Activated naive CD4-positive, alpha-beta T cell treated with anti-CD3 and anti-CD28 coated beads for 36 hours (primary cell): Measurements from ENCODE around the gene ZNF804B. TPM values are rescaled to one million over a fixed set of nuclear protein-coding genes. Genes with fewer than 3 reads are reported as not detected.

ENCODE experiments used
- CTCF ChIA-PET: fragments of 350-600 bp; sonication (Branson Sonifier 250); formaldehyde crosslinking; loops from one replicate; lab custom pipeline; 2021; ENCODE audit warnings: antibody characterized with exemption; lab: Charles Lee
- DNase-seq: peaks from one replicate; pipeline ENCODE4 v3.0.0-alpha.2; 2020
- H3K27ac Mint-ChIP-seq: one replicate; pipeline ENCODE4 v1.8.0; 2021; ENCODE audit warnings: mild to moderate bottlenecking, mixed read lengths
- H3K27me3 Mint-ChIP-seq: one replicate; pipeline ENCODE4 v1.8.0; 2021; ENCODE audit warnings: low read depth, mixed read lengths
- H3K36me3 Mint-ChIP-seq: one replicate; pipeline ENCODE4 v1.8.0; 2021; ENCODE audit warnings: low read depth, mixed read lengths
- H3K4me1 Mint-ChIP-seq: one replicate; pipeline ENCODE4 v1.8.0; 2021; ENCODE audit warnings: low read depth, mixed read lengths
- H3K4me3 Mint-ChIP-seq: one replicate; pipeline ENCODE4 v1.8.0; 2021; ENCODE audit warnings: mild to moderate bottlenecking, moderate library complexity, mixed read lengths
- H3K9me3 Mint-ChIP-seq: one replicate; pipeline ENCODE4 v1.8.0; 2021; ENCODE audit warnings: mixed read lengths
- intact Hi-C: fragments of 100-400 bp; cut with micrococcal nuclease; formaldehyde crosslinking; loops from one replicate; pipeline ENCODE4 v1.15.1; 2023
- total RNA-seq, 2 experiments: library from RNA; stranded (reverse); gene quantifications; one replicate each; pipeline ENCODE4 v1.2.3, GENCODE V29; 2021

Gene ZNF804B
- total RNA-seq, 2 experiments from 2014 or later: not detected

DNA sequence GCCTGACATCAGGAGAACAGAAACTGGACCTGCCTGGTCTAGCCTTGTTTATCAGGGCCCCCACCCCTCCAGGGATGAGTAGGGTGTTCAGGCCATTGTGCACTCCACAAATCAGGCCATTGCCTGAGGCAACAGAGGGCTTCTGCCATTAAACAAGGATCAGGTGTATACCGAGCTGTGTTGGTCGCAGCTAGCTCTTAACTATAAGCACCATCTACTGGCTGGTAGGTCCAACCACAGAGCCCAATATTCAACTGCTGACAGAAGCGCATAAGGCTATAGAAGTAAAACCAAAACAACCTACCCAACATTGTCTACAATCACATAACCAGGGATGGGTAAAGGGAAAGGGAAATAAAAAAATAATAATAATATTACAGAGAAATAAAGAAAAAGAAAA is 487.7 kb downstream of the ZNF804B start:
- DNase-seq: no peak
- Mint-ChIP-seq H3K27ac (no peak overlapping the region), H3K27me3 (peaks cover 5% of the 10 kb centered on the region), H3K9me3 (peaks cover 8% of the 10 kb centered on the region), H3K36me3 (peaks cover 3% of the 10 kb centered on the region), H3K4me3 (no peak overlapping the region), H3K4me1 (no peaks in the 10 kb centered on the region)
- intact Hi-C loops: no loop called here
- CTCF ChIA-PET: no interaction called here

DNA sequence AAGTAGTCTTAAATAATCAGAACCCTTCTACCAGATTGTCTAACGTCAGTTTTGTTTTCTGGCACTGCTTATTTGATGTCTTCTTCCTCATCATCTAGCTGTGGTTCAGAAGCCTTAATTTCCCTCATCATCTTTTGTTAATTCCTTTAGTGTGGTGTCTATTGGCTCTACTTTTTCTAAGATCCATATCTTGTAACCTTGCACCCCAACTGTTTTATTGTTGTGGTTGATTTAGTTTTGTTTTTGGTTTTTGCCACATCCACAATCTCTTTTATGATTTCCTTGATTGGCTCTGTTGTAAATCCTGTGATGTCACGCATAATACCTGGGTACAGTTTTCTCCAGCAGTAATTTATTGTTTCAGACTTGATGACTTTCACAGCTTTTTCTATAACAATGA is 499.6 kb downstream of the ZNF804B start:
- CTCF ChIA-PET: no interaction called here
- Mint-ChIP-seq H3K27ac (no peak overlapping the region), H3K27me3 (peaks cover 12% of the 10 kb centered on the region), H3K4me1 (peaks cover 11% of the 10 kb centered on the region), H3K36me3 (no peaks in the 10 kb centered on the region), H3K9me3 (no peaks in the 10 kb centered on the region), H3K4me3 (no peak overlapping the region)
- intact Hi-C loops: no loop called here
- DNase-seq: no peak

DNA sequence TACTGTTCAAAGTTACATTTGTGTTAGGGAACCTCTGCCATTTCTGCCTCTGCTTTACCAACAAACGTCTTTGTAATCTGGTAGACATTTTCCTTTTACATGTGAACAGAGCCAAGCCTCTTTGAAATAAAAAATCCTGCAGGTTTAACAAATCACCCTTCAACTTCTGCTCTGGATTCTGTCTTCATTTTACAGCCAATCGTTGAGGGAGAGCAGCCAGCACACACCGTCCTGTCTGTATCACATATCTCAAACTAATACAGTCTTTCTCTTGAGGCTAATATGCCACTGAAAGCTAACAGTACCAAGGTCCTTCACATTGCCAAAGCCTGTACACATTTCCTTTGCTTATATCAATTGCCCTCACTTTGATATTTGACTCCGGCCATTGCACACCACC is 504.6 kb downstream of the ZNF804B start:
- intact Hi-C loops: no loop called here
- H3K27ac Mint-ChIP-seq: no peak overlapping the region
- no peaks in the 10 kb centered on the region for H3K36me3 Mint-ChIP-seq
- DNase-seq: no peak
- no peak overlapping the region for H3K4me3 Mint-ChIP-seq
- H3K4me1 Mint-ChIP-seq: peaks cover 4% of the 10 kb centered on the region
- H3K9me3 Mint-ChIP-seq: no peaks in the 10 kb centered on the region
- CTCF ChIA-PET: no interaction called here
- peaks cover 10% of the 10 kb centered on the region for H3K27me3 Mint-ChIP-seq

DNA sequence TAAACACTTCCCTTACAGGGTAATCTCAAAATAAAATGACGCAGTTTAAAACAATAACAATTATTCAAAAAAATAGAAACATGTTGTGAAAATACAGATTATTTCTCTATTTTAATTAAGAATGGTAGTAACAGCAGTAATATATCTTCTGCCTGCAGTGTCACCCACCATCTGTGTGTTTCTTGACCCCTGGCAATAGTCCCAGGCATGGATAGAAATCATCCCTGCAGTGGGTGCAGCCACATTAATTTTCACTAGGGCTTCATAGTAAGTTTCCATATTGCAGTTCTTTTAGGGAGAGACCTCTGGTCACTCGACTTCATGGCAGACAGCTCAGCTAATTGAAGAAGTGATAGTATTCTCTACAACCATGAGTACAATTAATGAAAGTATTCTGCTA is 506.1 kb downstream of the ZNF804B start:
- intact Hi-C loops: no loop called here
- no peak overlapping the region for H3K4me3 Mint-ChIP-seq
- peaks cover 9% of the 10 kb centered on the region for H3K27me3 Mint-ChIP-seq
- H3K36me3 Mint-ChIP-seq: no peaks in the 10 kb centered on the region
- no peaks in the 10 kb centered on the region for H3K4me1 Mint-ChIP-seq
- CTCF ChIA-PET: no interaction called here
- H3K9me3 Mint-ChIP-seq: no peaks in the 10 kb centered on the region
- no peak for DNase-seq
- no peak overlapping the region for H3K27ac Mint-ChIP-seq

DNA sequence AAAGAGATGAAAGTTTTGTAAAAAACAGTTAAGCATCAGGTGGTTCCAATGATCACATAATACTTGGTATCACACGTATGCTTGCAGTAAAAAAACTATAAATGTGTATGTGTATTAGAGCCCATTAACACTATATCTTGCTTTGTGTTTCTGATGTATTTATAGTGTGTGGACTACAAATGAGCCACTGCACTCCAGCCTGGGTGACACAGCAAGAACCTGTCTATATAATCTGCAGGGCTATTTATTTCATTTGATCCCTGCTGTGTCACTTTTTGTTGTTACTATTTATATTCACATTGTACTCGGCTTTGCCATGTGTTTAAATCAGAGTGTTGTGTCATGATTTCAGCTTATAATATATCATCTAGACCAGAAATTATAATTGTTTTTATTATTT is 523.8 kb downstream of the ZNF804B start:
- Mint-ChIP-seq H3K4me1 (no peaks in the 10 kb centered on the region), H3K27me3 (no peaks in the 10 kb centered on the region), H3K36me3 (no peaks in the 10 kb centered on the region), H3K4me3 (no peak overlapping the region), H3K9me3 (no peaks in the 10 kb centered on the region), H3K27ac (no peak overlapping the region)
- intact Hi-C loops: no loop called here
- CTCF ChIA-PET: interaction anchor here (0.6 kb wide), 1 partner anchor 18 kb away, joined by 3 read pairs; no protein-coding TSS in a partner anchor
- no peak for DNase-seq

DNA sequence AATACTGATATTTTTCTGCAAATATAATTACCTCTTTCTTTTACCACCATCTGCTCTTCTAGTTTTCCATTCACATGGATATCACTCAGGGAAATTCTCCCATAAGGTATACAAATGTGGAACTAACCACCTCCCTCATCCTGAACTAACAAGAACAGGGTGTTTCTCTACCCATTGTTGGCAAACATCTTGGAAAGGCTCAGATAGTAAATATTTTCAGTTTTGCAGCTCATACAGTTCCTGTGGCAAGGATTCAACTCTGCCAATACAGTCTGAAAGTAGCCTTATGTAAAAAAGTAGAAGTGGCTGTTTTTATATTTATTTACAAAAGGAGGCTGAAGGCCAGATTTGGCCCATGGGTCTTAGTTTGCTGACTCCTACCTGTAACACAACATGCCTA is 549.0 kb downstream of the ZNF804B start:
- H3K9me3 Mint-ChIP-seq: no peaks in the 10 kb centered on the region
- no peak overlapping the region for H3K27ac Mint-ChIP-seq
- no peak for DNase-seq
- H3K4me1 Mint-ChIP-seq: no peaks in the 10 kb centered on the region
- no peaks in the 10 kb centered on the region for H3K36me3 Mint-ChIP-seq
- intact Hi-C loops: no loop called here
- CTCF ChIA-PET: no interaction called here
- no peak overlapping the region for H3K4me3 Mint-ChIP-seq
- no peaks in the 10 kb centered on the region for H3K27me3 Mint-ChIP-seq

DNA sequence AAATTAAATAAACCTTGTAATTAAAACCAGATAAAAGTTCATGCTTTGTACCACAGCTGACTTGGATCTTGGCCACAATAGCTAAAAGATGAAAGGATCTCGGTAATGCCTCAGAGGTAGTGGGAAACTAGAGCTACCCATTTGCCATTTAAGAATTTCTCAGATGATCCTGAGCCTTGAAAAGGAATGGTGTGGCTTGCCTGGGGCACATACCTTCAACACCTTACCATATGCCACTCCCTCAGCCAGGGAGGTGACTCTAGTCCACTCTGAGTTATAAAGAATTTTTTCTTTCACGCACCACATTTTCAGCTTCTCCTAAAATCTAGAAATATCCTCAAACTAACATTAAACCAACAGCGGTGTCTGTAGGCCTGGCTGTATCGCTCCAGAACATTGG is 552.4 kb downstream of the ZNF804B start:
- intact Hi-C loops: no loop called here
- Mint-ChIP-seq H3K4me1 (peaks cover 1% of the 10 kb centered on the region), H3K27ac (no peak overlapping the region), H3K9me3 (peaks cover 6% of the 10 kb centered on the region), H3K4me3 (no peak overlapping the region), H3K27me3 (no peaks in the 10 kb centered on the region), H3K36me3 (no peaks in the 10 kb centered on the region)
- CTCF ChIA-PET: no interaction called here
- no peak for DNase-seq

DNA sequence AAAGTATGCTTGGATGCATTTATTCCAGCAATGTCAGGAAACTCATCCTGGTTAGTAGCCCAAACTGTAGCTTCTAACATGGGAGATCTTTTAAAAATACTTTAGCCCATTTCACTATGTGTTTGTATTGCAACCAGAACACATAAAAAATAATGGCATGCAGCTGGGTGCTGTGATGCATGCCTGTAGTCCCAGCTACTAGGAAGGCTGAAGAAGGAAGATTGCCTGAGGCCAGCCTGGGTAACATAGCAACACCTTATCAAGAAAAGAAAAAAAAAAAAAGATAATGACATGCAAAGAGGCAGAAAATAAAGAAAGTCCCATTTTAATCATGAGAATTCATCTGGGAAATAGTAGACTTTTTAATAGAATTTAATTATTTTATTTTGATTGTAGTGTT is 553.1 kb downstream of the ZNF804B start:
- no peaks in the 10 kb centered on the region for H3K36me3 Mint-ChIP-seq
- CTCF ChIA-PET: no interaction called here
- peaks cover 6% of the 10 kb centered on the region for H3K4me1 Mint-ChIP-seq
- no peak overlapping the region for H3K27ac Mint-ChIP-seq
- DNase-seq: no peak
- H3K9me3 Mint-ChIP-seq: peaks cover 6% of the 10 kb centered on the region
- intact Hi-C loops: no loop called here
- H3K4me3 Mint-ChIP-seq: no peak overlapping the region
- H3K27me3 Mint-ChIP-seq: no peaks in the 10 kb centered on the region

DNA sequence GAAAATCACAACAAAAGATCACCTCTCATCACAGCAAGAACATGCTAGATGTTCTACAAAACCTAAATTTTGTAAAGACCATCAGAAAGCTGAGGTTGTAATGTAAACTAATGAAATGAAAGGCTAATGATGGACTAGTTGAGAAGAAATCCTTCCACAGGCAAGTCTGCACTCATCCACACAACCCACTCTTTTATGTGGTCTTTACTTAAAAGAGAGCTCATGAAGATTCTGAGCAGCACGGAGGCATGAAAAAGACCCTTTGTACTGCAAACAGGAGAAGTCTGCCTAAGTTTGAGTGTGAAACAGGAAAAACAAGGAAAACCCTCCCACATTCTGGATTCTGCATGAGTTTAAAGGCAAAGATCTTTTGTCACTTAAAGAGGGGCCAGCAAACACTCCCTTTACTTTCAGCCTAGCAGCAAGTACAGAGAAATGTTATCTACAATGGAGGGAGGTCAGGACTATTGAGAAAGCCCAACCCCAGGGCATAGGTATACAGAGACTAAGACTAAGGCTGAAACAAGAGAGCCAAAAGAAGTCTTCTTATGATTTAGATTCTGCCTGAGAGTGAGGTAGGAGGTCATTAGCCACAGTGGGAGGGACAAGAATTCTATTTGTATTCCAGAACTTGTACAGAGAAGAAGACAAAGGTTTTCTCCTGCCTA is 557.2 kb downstream of the ZNF804B start:
- intact Hi-C loops: no loop called here
- peaks cover 6% of the 10 kb centered on the region for H3K9me3 Mint-ChIP-seq
- peaks cover 6% of the 10 kb centered on the region for H3K4me1 Mint-ChIP-seq

DNA sequence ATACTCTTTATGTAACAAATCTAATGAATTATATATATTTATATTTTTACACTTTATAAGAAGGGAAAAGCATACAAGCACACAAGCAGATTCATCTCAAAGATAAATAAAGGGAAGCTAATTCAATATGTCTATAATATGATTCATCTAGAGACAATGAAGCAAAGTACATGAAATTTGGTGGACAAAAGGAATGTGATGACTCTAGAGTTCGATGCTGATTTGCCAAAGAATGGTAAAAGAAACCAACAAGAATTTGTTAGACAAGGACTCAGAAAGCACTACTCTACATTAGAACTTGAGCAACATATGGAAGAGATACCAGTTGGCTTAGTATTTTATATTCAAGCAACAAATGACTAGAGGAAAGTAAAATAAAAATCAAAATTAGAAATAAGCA is 572.5 kb downstream of the ZNF804B start:
- no peak overlapping the region for H3K4me3 Mint-ChIP-seq
- DNase-seq: no peak
- CTCF ChIA-PET: no interaction called here
- H3K27me3 Mint-ChIP-seq: no peaks in the 10 kb centered on the region
- H3K9me3 Mint-ChIP-seq: no peaks in the 10 kb centered on the region
- H3K27ac Mint-ChIP-seq: no peak overlapping the region
- H3K36me3 Mint-ChIP-seq: no peaks in the 10 kb centered on the region
- H3K4me1 Mint-ChIP-seq: peaks cover 6% of the 10 kb centered on the region
- intact Hi-C loops: no loop called here

More for the DNA sequence above, 557.2 kb downstream of the ZNF804B start:
- no peaks in the 10 kb centered on the region for H3K27me3 Mint-ChIP-seq
- H3K36me3 Mint-ChIP-seq: no peaks in the 10 kb centered on the region
- DNase-seq: no peak
- H3K4me3 Mint-ChIP-seq: no peak overlapping the region
- CTCF ChIA-PET: no interaction called here
- H3K27ac Mint-ChIP-seq: no peak overlapping the region

DNA sequence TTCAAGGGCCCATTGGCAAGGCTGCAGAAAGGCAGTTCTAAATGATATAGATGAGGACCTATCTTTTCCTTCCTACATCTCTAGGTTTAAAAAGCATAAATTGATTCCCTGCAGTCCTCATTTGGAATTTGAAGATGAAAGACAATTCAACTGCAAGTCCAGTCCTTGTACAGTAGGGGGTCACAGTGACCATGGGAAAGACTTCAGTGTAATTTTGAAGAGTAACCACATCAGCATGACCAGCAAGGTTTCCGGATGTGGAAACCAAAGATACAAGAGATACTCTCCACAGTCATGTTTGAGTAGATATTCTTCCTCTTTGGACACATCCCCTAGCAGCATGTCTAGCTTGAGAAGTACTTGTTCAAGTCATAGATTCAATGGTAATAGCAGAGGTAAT is 575.3 kb downstream of the ZNF804B start:
- CTCF ChIA-PET: no interaction called here
- Mint-ChIP-seq H3K36me3 (no peaks in the 10 kb centered on the region), H3K9me3 (no peaks in the 10 kb centered on the region), H3K4me1 (peaks cover 6% of the 10 kb centered on the region), H3K27ac (no peak overlapping the region), H3K27me3 (no peaks in the 10 kb centered on the region), H3K4me3 (no peak overlapping the region)
- intact Hi-C loops: loop anchor here (1.0 kb wide), 1 partner anchor 289 kb away; no protein-coding TSS in a partner anchor
- no peak for DNase-seq

DNA sequence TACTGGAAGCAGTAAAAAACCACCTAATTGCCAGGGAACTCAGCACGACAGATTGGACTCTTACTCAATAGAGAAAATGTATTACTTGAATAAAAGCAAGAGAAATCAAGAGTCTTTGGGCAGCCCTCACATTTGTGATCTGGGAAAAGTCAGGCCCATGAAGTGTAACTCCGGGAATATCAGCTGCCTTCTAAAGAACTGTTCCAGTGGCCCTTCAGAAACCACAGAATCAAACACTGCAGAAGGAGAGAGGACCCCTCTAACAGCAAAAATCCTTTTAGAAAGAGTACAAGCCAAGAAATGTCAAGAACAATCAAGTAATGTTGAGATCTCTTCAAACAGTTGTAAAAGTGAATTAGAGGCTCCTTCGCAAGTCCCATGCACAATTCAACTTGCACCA is 576.0 kb downstream of the ZNF804B start:
- DNase-seq: no peak
- no peak overlapping the region for H3K27ac Mint-ChIP-seq
- no peaks in the 10 kb centered on the region for H3K36me3 Mint-ChIP-seq
- intact Hi-C loops: no loop called here
- H3K4me1 Mint-ChIP-seq: peaks cover 6% of the 10 kb centered on the region
- H3K27me3 Mint-ChIP-seq: no peaks in the 10 kb centered on the region
- no peak overlapping the region for H3K4me3 Mint-ChIP-seq
- no peaks in the 10 kb centered on the region for H3K9me3 Mint-ChIP-seq
- CTCF ChIA-PET: no interaction called here

DNA sequence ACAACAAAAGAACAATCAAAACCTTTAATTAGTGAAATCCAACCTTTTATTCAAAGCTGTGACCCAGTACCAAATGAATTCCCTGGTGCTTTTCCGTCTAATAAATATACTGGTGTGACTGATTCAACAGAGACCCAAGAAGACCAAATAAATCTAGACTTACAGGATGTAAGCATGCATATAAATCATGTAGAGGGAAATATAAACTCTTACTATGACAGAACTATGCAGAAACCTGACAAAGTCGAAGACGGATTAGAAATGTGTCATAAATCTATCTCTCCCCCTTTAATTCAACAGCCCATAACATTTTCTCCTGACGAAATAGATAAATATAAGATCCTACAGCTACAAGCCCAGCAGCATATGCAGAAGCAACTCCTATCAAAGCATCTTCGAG is 576.6 kb downstream of the ZNF804B start:
- Mint-ChIP-seq H3K27me3 (no peaks in the 10 kb centered on the region), H3K4me3 (no peak overlapping the region), H3K9me3 (no peaks in the 10 kb centered on the region), H3K4me1 (peaks cover 6% of the 10 kb centered on the region), H3K27ac (no peak overlapping the region), H3K36me3 (no peaks in the 10 kb centered on the region)
- DNase-seq: no peak
- CTCF ChIA-PET: no interaction called here
- intact Hi-C loops: no loop called here
